ENCODE data around the gene FADS6. TPM values are rescaled to one million over a fixed set of nuclear protein-coding genes. Genes with fewer than 3 reads are reported as not detected.

The FADS6 gene
- polyA plus RNA-seq, 1 experiment, result not detected

DNA sequence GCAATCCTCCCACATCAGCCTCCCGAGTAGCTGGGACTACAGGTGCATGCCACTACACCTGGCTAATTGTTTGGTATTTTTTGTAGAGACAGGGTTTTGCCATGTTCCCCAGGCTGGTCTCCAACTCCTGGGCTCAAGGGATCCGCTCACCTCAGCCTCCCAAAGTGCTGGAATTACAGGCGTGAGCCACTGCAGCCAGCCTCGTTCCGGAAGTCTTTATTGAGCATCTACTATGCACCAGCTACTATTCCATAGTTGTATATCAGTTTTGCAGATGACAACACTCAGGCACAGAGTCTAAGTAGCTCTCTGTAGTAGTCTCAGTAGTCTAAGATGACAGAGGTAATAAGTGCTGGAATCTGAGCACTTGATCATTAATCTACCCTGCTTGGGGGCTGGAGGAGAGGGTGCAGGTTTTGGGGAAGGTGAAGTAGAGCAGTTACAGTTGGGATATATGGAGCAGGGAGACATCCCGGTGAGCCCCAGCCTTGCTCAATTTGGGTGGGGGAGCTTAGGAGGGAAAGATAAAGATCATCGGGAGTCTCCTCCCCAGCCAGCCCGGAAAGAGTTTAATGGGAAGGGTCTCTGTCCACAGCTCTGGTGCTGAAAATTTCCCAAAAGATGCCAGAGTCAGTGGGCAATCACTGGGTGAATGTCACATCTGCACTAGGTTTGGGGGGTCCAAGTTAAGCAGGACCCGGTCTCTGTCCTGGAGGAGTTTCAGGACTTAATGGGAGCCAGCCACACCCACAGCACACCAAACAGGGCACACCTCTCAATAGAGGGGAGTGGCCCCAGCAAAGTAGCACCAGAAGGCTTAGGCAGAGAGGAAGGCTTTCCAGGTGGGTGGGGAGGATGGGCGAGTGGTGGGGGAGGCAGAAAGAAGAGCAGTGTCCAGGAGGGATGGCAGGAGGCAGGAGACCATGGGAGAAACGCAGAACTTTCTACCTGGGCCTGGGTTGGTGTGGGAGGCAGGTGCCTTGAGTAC lies 43.9 kb upstream of the FADS6 start:
- Histone ChIP-seq H3K4me3 (ENCODE audit: low read depth, low read length) (no peak overlapping the region), H3K27me3 (ENCODE audit: control insufficient read depth, insufficient read depth, low read length) (peaks cover 49% of the 10 kb centered on the region), H3K36me3 (ENCODE audit: control insufficient read depth, insufficient read depth, low read length) (no peaks in the 10 kb centered on the region)
- ChIA-PET CTCF (interaction anchor here (0.8 to 1.9 kb wide), 3 partner anchors 11 to 20 kb away, joined by 3 to 7 read pairs (median 3); no protein-coding TSS in a partner anchor), POLR2A (no interaction called here)
- DNase-seq (ENCODE audit: low read depth), result no peak
- TF ChIP-seq, protein P1, sequence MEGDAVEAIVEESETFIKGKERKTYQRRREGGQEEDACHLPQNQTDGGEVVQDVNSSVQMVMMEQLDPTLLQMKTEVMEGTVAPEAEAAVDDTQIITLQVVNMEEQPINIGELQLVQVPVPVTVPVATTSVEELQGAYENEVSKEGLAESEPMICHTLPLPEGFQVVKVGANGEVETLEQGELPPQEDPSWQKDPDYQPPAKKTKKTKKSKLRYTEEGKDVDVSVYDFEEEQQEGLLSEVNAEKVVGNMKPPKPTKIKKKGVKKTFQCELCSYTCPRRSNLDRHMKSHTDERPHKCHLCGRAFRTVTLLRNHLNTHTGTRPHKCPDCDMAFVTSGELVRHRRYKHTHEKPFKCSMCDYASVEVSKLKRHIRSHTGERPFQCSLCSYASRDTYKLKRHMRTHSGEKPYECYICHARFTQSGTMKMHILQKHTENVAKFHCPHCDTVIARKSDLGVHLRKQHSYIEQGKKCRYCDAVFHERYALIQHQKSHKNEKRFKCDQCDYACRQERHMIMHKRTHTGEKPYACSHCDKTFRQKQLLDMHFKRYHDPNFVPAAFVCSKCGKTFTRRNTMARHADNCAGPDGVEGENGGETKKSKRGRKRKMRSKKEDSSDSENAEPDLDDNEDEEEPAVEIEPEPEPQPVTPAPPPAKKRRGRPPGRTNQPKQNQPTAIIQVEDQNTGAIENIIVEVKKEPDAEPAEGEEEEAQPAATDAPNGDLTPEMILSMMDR (IDR thresholded peaks at IDR 0.05; ENCODE audit: insufficient read depth, low read depth, low read length), result no peak

DNA sequence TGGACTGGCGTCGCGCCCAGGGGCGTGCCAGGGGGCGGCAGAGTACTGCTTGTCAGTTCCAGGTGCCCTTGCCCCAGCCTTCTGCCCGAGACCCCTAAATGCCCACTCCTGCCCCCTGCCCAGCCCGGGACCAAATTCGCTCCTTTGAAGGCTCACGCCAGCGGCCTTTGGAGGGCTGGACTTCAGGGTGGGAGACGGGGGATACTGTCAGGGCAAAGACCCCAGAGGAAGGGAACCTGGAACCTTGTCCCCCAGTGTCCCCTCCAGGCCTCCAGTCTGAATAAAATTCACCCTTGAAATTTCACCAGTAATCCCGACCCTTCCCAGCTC lies 43.0 kb upstream of the FADS6 start:
- Histone ChIP-seq H3K36me3 (ENCODE audit: control insufficient read depth, insufficient read depth, low read length) (no peaks in the 10 kb centered on the region), H3K4me3 (ENCODE audit: low read depth, low read length) (no peak overlapping the region), H3K27me3 (ENCODE audit: control insufficient read depth, insufficient read depth, low read length) (peaks cover 50% of the 10 kb centered on the region)
- no peak for DNase-seq (ENCODE audit: low read depth)
- ChIA-PET CTCF (interaction anchor here (1.2 kb wide), 1 partner anchor 20 kb away, joined by 3 read pairs; no protein-coding TSS in a partner anchor), POLR2A (no interaction called here)
- TF ChIP-seq, protein P1 (IDR thresholded peaks at IDR 0.05; ENCODE audit: insufficient read depth, low read depth, low read length), result no peak

GRCh38 chr17:74935585-74936469 lies 42.4 kb upstream of the FADS6 start, which contains the start of gene OTOP3:
Gene OTOP3, plus strand, starts transcription at chr17:74935898. Its CDS starts 24 bp downstream, at chr17:74935922.
- TF ChIP-seq, protein P1 (IDR thresholded peaks at IDR 0.05; ENCODE audit: insufficient read depth, low read depth, low read length), result no peak
- ChIA-PET POLR2A (no interaction called here), CTCF (interaction anchor here (2.9 to 3.9 kb wide), 2 partner anchors 11 to 22 kb away, joined by 12 to 21 read pairs; partner anchors contain the start of gene OTOP2)

GRCh38 chr17:74935048-74935447 lies 41.6 kb upstream of the FADS6 start:
- DNase-seq (ENCODE audit: low read depth), result no peak
- H3K4me3 ChIP-seq (ENCODE audit: low read depth, low read length), result no peak overlapping the region
- H3K36me3 ChIP-seq (ENCODE audit: control insufficient read depth, insufficient read depth, low read length), result no peaks in the 10 kb centered on the region
- peaks cover 49% of the 10 kb centered on the region for H3K27me3 ChIP-seq (ENCODE audit: control insufficient read depth, insufficient read depth, low read length)
- ChIA-PET POLR2A (no interaction called here), CTCF (interaction anchor here (2.9 to 3.9 kb wide), 2 partner anchors 11 to 22 kb away, joined by 12 to 21 read pairs; partner anchors contain the start of gene OTOP2)
- TF ChIP-seq, protein P1 (IDR thresholded peaks at IDR 0.05; ENCODE audit: insufficient read depth, low read depth, low read length), result no peak

More at GRCh38 chr17:74935585-74936469, 42.4 kb upstream of the FADS6 start, which contains the start of gene OTOP3:
- Histone ChIP-seq H3K36me3 (ENCODE audit: control insufficient read depth, insufficient read depth, low read length) (no peaks in the 10 kb centered on the region), H3K4me3 (ENCODE audit: low read depth, low read length) (no peak within 1 kb of the TSS), H3K27me3 (ENCODE audit: control insufficient read depth, insufficient read depth, low read length) (peaks cover 49% of the 10 kb centered on the region)
- no peak for DNase-seq (ENCODE audit: low read depth)
